Neural progenitor cell (in vitro differentiated cells): Measurements from ENCODE around the gene ARR3. TPM values are rescaled to one million over a fixed set of nuclear protein-coding genes. Genes with fewer than 3 reads are reported as not detected.

Experiments used
- DNase-seq: peaks from one replicate; pipeline ENCODE4 v3.0.0-alpha.2; 2016; ENCODE audit warnings: low spot score
- H2AFZ ChIP-seq: fragments of 200-600 bp; sonication (generic); replicated peaks from 2 replicates; pipeline ENCODE4 v1.6.1; 2016; ENCODE audit warnings: antibody characterized with exemption
- H3F3A ChIP-seq: fragments of 200-600 bp; sonication (generic); 2 replicates; pipeline ENCODE4 v1.6.1; 2016; ENCODE audit warnings: antibody characterized with exemption, low read depth
- H3K27ac ChIP-seq: fragments of 200-600 bp; sonication (generic); 2 replicates; pipeline ENCODE4 v1.5.1; 2016; ENCODE audit warnings: mild to moderate bottlenecking
- H3K27me3 ChIP-seq: fragments of 200-600 bp; sonication (generic); 2 replicates; pipeline ENCODE4 v1.6.1; 2016; ENCODE audit warnings: mild to moderate bottlenecking, moderate library complexity
- H3K36me3 ChIP-seq: fragments of 200-600 bp; sonication (generic); 2 replicates; pipeline ENCODE4 v1.5.1; 2016
- H3K4me1 ChIP-seq: fragments of 200-600 bp; sonication (generic); 2 replicates; pipeline ENCODE4 v1.6.1; 2016; ENCODE audit warnings: mixed run types
- H3K4me2 ChIP-seq: fragments of 200-600 bp; sonication (generic); 2 replicates; pipeline ENCODE4 v1.6.1; 2016
- H3K4me3 ChIP-seq: fragments of 200-600 bp; sonication (generic); 2 replicates; pipeline ENCODE4 v1.5.1; 2016
- H3K79me2 ChIP-seq: fragments of 200-600 bp; sonication (generic); 2 replicates; pipeline ENCODE4 v1.6.1; 2016; ENCODE audit warnings: low read depth
- H3K9ac ChIP-seq: fragments of 200-600 bp; sonication (generic); 2 replicates; pipeline ENCODE4 v1.6.1; 2016
- H3K9me3 ChIP-seq: fragments of 200-600 bp; sonication (generic); 2 replicates; pipeline ENCODE4 v1.5.1; 2016; ENCODE audit warnings: low read depth
- H4K20me1 ChIP-seq: fragments of 200-600 bp; sonication (generic); 2 replicates; pipeline ENCODE4 v1.6.1; 2016; ENCODE audit warnings: low read depth
- H3K27ac Mint-ChIP-seq: 3 replicates; pipeline ENCODE4 v1.8.0; 2021; ENCODE audit warnings: mixed read lengths
- H3K27me3 Mint-ChIP-seq: 2 replicates; pipeline ENCODE4 v1.8.0; 2022; ENCODE audit warnings: low read depth, mild to moderate bottlenecking, inconsistent platforms, moderate library complexity, mixed read lengths; ENCODE audit not compliant: insufficient read depth
- H3K36me3 Mint-ChIP-seq: 3 replicates; pipeline ENCODE4 v1.8.0; 2021; ENCODE audit warnings: mixed read lengths
- H3K4me1 Mint-ChIP-seq: 3 replicates; pipeline ENCODE4 v1.8.0; 2021; ENCODE audit warnings: mixed read lengths
- H3K4me3 Mint-ChIP-seq: 3 replicates; pipeline ENCODE4 v1.8.0; 2021; ENCODE audit warnings: mild to moderate bottlenecking, moderate library complexity, mixed read lengths
- H3K9me3 Mint-ChIP-seq: 3 replicates; pipeline ENCODE4 v1.8.0; 2020; ENCODE audit warnings: mixed read lengths
- CTCF ChIP-seq: fragments of 200-600 bp; sonication (generic); IDR thresholded peaks from 2 replicates; pipeline ENCODE4 v1.5.1; 2017; ENCODE audit warnings: antibody characterized with exemption, mild to moderate bottlenecking
- EZH2 ChIP-seq: fragments of 200-600 bp; sonication (generic); IDR thresholded peaks from 2 replicates; pipeline ENCODE4 v1.6.1; 2017; ENCODE audit warnings: antibody characterized with exemption, mild to moderate bottlenecking, moderate library complexity
- EZH2phosphoT487 ChIP-seq: fragments of 200-600 bp; sonication (generic); IDR thresholded peaks from 2 replicates; pipeline ENCODE4 v1.6.1; 2017; ENCODE audit warnings: antibody characterized with exemption
- total RNA-seq: library from RNA; depleted of rRNA; stranded (reverse); fragments of >200 nt; gene quantifications from 2 replicates; pipeline ENCODE4 v1.2.3, GENCODE V29; 2015; ENCODE audit warnings: low replicate concordance

ARR3 gene
- total RNA-seq, result not detected in 2 replicates

GRCh38 chrX:70268034-70268433, at the start of gene ARR3:
TSS of gene ARR3 (plus strand) at chrX:70268334. CDS start at chrX:70269386, 1,052 bp downstream.
- no peaks in the 10 kb centered on the region for H3K79me2 ChIP-seq
- no peaks in the 10 kb centered on the region for H4K20me1 ChIP-seq
- Mint-ChIP-seq H3K36me3 (no peaks in the 10 kb centered on the region), H3K27me3 (peaks cover 2% of the 10 kb centered on the region), H3K9me3 (peaks cover 3% of the 10 kb centered on the region), H3K4me1 (peaks cover 6% of the 10 kb centered on the region), H3K4me3 (no peak within 1 kb of the TSS), H3K27ac (no peak within 1 kb of the TSS)
- H3K4me3 ChIP-seq, result no peak within 1 kb of the TSS
- H3K36me3 ChIP-seq, result no peaks in the 10 kb centered on the region
- no peak within 1 kb of the TSS for H3K4me2 ChIP-seq
- no peaks in the 10 kb centered on the region for H3K9me3 ChIP-seq
- H3K27me3 ChIP-seq, result no peaks in the 10 kb centered on the region
- no peak within 1 kb of the TSS for H3K9ac ChIP-seq
- H3F3A ChIP-seq, result no peaks in the 10 kb centered on the region
- H3K27ac ChIP-seq, result no peak within 1 kb of the TSS
- no peak for DNase-seq
- TF ChIP-seq EZH2, result no peak
- H3K4me1 ChIP-seq, result no peaks in the 10 kb centered on the region
- H2AFZ ChIP-seq, result no peak within 1 kb of the TSS

GRCh38 chrX:70219938-70220764, 48.0 kb upstream of the ARR3 start:
- H3K79me2 ChIP-seq, result no peaks in the 10 kb centered on the region
- H3K9me3 Mint-ChIP-seq, result peaks cover 8% of the 10 kb centered on the region
- H3K9me3 ChIP-seq, result no peaks in the 10 kb centered on the region
- no peak overlapping the region for H3K4me2 ChIP-seq
- H3K36me3 Mint-ChIP-seq, result no peaks in the 10 kb centered on the region
- no peak overlapping the region for H3K27ac Mint-ChIP-seq
- no peaks in the 10 kb centered on the region for H3K4me1 ChIP-seq
- H3F3A ChIP-seq, result no peaks in the 10 kb centered on the region
- H3K4me1 Mint-ChIP-seq, result no peaks in the 10 kb centered on the region
- no peak overlapping the region for H3K9ac ChIP-seq
- no peak overlapping the region for H3K4me3 Mint-ChIP-seq
- DNase-seq, result no peak
- H3K36me3 ChIP-seq, result no peaks in the 10 kb centered on the region
- peaks cover 4% of the 10 kb centered on the region for H3K27me3 Mint-ChIP-seq
- no peak overlapping the region for H3K27ac ChIP-seq
- H3K27me3 ChIP-seq, result no peaks in the 10 kb centered on the region
- H3K4me3 ChIP-seq, result no peak overlapping the region
- no peak overlapping the region for H2AFZ ChIP-seq
- TF ChIP-seq EZH2, result no peak
- no peak for TF ChIP-seq EZH2phosphoT487
- TF ChIP-seq CTCF, result no peak
- no peaks in the 10 kb centered on the region for H4K20me1 ChIP-seq

GRCh38 chrX:70226048-70226447, 42.1 kb upstream of the ARR3 start:
- no peaks in the 10 kb centered on the region for H3K9me3 Mint-ChIP-seq

More at GRCh38 chrX:70226048-70226447, 42.1 kb upstream of the ARR3 start:
- DNase-seq, result no peak
- no peaks in the 10 kb centered on the region for H3F3A ChIP-seq
- H3K27me3 ChIP-seq, result no peaks in the 10 kb centered on the region
- no peak overlapping the region for H3K4me3 ChIP-seq
- Mint-ChIP-seq H3K27me3 (peaks cover 2% of the 10 kb centered on the region), H3K4me3 (no peak overlapping the region), H3K4me1 (no peaks in the 10 kb centered on the region), H3K27ac (no peak overlapping the region), H3K36me3 (no peaks in the 10 kb centered on the region)
- no peak overlapping the region for H2AFZ ChIP-seq
- H4K20me1 ChIP-seq, result no peaks in the 10 kb centered on the region
- H3K9me3 ChIP-seq, result no peaks in the 10 kb centered on the region
- no peak overlapping the region for H3K4me2 ChIP-seq
- TF ChIP-seq EZH2 (no peak), EZH2phosphoT487 (no peak), CTCF (no peak)
- no peak overlapping the region for H3K9ac ChIP-seq
- H3K36me3 ChIP-seq, result no peaks in the 10 kb centered on the region
- no peaks in the 10 kb centered on the region for H3K4me1 ChIP-seq
- no peaks in the 10 kb centered on the region for H3K79me2 ChIP-seq
- no peak overlapping the region for H3K27ac ChIP-seq
